Activated naive CD8-positive, alpha-beta T cell treated with anti-CD3 and anti-CD28 coated beads, Interleukin-2, amount 10 ng/mL, durations not matched to agents 7 days and 5 days (primary cell): Measurements from ENCODE around the gene AIFM3. TPM values are rescaled to one million over a fixed set of nuclear protein-coding genes. Genes with fewer than 3 reads are reported as not detected.
"Not testable (repeated sequence)": the region's sequence is repeated elsewhere in the genome, so short reads cannot be mapped to it uniquely, and the experiment has no call there.

Source experiments
- ATAC-seq: fragments of 150-1000 bp; cut with Tn5 transposase; one replicate; pipeline ENCODE4 v1.10.0; 2021; ENCODE audit warnings: low read depth, moderate library complexity
- POLR2A ChIA-PET: fragments of 350-600 bp; sonication (Branson Sonifier 250); formaldehyde crosslinking; loops from one replicate; lab custom pipeline; 2021; ENCODE audit warnings: antibody characterized with exemption; lab: Charles Lee
- DNase-seq: peaks from one replicate; pipeline ENCODE4 v3.0.0; 2021
- H3K27ac Mint-ChIP-seq: one replicate; pipeline ENCODE4 v1.8.0; 2022; ENCODE audit warnings: mild to moderate bottlenecking, mixed read lengths
- H3K27me3 Mint-ChIP-seq: one replicate; pipeline ENCODE4 v1.8.0; 2022; ENCODE audit warnings: mild to moderate bottlenecking, moderate library complexity, mixed read lengths
- H3K36me3 Mint-ChIP-seq: one replicate; pipeline ENCODE4 v1.8.0; 2021; ENCODE audit warnings: mild to moderate bottlenecking, mixed read lengths
- H3K4me1 Mint-ChIP-seq: one replicate; pipeline ENCODE4 v1.8.0; 2021; ENCODE audit warnings: mixed read lengths
- H3K4me3 Mint-ChIP-seq: one replicate; pipeline ENCODE4 v1.8.0; 2022; ENCODE audit warnings: mild to moderate bottlenecking, moderate library complexity, mixed read lengths
- H3K9me3 Mint-ChIP-seq: one replicate; pipeline ENCODE4 v1.8.0; 2021; ENCODE audit warnings: mixed read lengths
- total RNA-seq, 2 experiments: library from RNA; stranded (reverse); gene quantifications; one replicate each; pipeline ENCODE4 v1.2.3, GENCODE V29; 2021

Gene AIFM3, protein sequence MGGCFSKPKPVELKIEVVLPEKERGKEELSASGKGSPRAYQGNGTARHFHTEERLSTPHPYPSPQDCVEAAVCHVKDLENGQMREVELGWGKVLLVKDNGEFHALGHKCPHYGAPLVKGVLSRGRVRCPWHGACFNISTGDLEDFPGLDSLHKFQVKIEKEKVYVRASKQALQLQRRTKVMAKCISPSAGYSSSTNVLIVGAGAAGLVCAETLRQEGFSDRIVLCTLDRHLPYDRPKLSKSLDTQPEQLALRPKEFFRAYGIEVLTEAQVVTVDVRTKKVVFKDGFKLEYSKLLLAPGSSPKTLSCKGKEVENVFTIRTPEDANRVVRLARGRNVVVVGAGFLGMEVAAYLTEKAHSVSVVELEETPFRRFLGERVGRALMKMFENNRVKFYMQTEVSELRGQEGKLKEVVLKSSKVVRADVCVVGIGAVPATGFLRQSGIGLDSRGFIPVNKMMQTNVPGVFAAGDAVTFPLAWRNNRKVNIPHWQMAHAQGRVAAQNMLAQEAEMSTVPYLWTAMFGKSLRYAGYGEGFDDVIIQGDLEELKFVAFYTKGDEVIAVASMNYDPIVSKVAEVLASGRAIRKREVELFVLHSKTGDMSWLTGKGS
- total RNA-seq = under 1 TPM; 0.37 to 0.94 TPM

DNA sequence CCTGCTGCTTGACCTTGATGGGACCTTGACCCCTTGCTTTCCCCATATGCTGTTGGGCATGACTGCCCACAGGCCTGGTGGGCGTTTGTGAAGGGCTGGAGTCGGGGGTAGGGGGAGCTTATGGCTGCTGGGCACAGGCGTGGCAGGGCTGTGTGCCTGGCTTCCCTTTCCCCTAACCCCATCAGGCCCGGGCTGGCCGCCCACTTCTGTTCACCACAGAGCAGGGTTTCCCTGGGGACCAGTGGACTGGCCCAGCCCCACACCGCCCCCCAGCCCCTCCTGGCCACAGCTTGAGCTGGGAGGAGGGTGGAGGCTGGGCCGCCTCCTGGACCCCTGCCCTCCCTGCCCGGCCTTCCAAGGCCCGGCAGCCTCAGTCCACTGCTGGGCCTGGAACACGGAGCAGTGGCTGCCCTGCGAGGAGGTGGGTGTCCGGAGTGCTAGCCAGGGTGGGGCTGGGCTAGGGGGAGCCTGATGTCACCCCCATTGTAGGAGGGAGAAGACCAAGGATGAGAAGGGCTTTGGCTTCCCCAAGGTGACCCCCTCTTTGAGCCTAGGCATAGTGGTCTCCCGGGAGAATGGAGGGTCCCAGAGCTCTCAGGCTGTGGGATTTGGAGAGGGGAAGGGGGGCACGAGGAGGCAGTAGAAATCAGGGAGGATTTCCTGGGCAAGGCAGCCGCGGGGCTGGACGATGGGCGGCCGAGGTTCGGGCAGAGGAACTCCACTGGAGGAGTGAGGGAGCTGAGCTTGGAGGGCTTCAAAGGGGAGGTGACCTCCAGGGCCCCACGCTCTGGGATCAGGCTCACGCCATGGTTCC lies at the start of gene AIFM3:
AIFM3 (plus strand) TSS at position 373 of the 814 bp plus-strand sequence. CDS start 690 bp downstream, outside the sequence.
- no peaks in the 10 kb centered on the region for H3K9me3 Mint-ChIP-seq
- peaks cover 12% of the 10 kb centered on the region for H3K27me3 Mint-ChIP-seq
- peaks cover 12% of the 10 kb centered on the region for H3K4me1 Mint-ChIP-seq
- no peak for ATAC-seq
- H3K36me3 Mint-ChIP-seq = no peaks in the 10 kb centered on the region
- H3K4me3 Mint-ChIP-seq = no peak within 1 kb of the TSS
- no peak within 1 kb of the TSS for H3K27ac Mint-ChIP-seq
- no peak for DNase-seq
- POLR2A ChIA-PET = no interaction called here

DNA sequence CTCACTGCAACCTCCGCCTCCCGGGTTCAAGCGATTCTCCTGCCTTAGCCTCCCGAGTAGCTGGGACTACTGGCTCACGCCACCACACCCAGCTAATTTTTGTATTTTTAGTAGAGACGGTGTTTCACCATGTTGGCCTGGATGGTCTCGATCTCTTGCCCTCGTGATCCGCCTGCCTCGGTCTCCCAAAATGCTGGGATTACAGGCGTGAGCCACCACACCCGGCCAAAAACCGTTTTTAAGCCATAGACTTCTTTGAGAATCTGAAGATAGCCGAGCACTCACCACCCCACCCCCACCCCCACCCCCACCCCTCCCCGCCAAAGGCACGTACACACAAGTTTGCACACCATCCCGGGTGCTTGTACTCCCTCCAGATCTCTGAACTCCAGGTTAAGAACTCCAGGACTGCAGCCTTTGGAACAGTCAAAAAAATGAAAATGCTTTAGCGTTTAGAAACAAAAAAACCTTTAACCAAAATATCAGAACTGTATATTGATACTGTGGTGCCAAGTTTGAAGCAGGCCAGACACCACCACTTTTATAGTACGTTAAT lies 48.3 kb upstream of the AIFM3 start:
- Mint-ChIP-seq H3K9me3 (no peaks in the 10 kb centered on the region), H3K4me3 (peak overlapping the region; percentile 92), H3K4me1 (peaks cover 29% of the 10 kb centered on the region), H3K27me3 (no peaks in the 10 kb centered on the region), H3K27ac (peak overlapping the region; percentile 88), H3K36me3 (peaks cover 19% of the 10 kb centered on the region)
- ATAC-seq (no peak), DNase-seq (no peak)
- POLR2A ChIA-PET = no interaction called here

DNA sequence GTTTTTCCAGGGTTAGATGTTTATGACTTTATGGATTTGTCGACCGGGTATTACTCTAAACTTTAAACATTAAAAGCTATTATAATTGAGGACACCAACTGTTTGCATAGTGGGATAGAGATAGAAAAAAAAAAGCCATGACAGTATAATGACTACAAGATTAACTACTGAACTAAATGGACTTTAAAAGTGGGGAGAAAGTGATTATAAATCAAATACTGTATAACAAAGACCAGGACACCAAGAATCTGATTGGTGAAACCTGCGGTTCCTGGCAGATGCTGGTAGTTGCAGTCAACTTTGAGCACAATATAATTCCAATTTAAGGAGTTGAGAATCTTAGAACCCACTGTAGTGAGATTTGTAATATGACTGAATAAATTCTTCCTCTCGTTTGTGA lies 47.3 kb upstream of the AIFM3 start:
- Mint-ChIP-seq H3K9me3 (no peaks in the 10 kb centered on the region), H3K4me3 (peak overlapping the region; percentile 92), H3K4me1 (peaks cover 29% of the 10 kb centered on the region), H3K27me3 (no peaks in the 10 kb centered on the region), H3K27ac (peak overlapping the region; percentile 30), H3K36me3 (peaks cover 19% of the 10 kb centered on the region)
- no peak for DNase-seq
- POLR2A ChIA-PET = no interaction called here
- ATAC-seq = no peak

DNA sequence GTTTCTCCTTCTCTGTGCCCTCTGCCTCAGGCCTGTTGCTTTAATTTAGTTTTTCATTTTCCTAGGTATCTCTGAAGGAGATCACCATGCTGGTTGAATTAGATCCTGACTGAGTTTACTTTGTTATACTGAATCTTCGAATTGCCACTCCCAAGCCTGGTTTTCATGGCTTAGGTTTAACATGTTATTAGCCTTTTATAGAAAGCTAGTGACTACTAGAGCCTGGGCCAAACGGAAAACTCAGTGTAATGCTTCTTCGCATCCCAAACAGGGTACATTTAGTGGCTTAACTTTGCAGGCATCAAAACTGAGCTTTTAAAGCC lies 46.2 kb upstream of the AIFM3 start:
- Mint-ChIP-seq H3K36me3 (peaks cover 24% of the 10 kb centered on the region), H3K4me1 (peaks cover 30% of the 10 kb centered on the region), H3K27ac (peak overlapping the region; percentile 36), H3K27me3 (no peaks in the 10 kb centered on the region), H3K9me3 (no peaks in the 10 kb centered on the region), H3K4me3 (peak overlapping the region; percentile 92)
- ATAC-seq = no peak
- DNase-seq = no peak
- POLR2A ChIA-PET = no interaction called here

DNA sequence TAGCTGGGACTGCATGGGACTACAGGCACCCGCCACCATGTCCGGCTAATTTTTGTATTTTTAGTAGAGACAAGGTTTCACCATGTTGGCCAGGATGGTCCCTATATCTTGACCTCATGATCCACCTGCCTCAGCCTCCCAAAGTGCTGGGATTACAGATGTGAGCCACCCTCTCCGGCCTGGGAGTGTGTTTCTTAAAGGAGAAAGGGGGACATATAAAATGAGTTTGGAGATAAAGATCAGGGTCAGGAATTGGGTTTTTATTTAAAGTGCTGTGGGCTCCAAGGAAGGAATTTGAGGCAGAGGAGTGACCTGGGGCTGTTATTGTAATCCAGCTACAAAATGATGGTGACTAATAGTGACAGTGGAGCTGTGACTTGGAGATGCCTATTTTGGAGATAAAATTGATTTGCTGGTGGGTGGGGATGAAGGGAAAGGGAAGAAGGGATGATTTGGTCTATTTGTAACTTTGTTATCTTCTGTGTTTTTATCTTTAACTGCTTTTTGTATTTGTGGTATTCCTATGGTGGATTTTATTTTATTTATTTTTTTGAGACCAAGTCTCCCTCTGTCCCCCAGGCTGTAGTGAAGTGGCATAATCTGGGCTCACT lies 44.8 kb upstream of the AIFM3 start:
- ATAC-seq (no peak), DNase-seq (no peak)
- Mint-ChIP-seq H3K36me3 (peaks cover 30% of the 10 kb centered on the region), H3K4me3 (peak overlapping the region; percentile 14), H3K27me3 (no peaks in the 10 kb centered on the region), H3K27ac (no peak overlapping the region), H3K9me3 (no peaks in the 10 kb centered on the region), H3K4me1 (peaks cover 33% of the 10 kb centered on the region)
- POLR2A ChIA-PET = no interaction called here

DNA sequence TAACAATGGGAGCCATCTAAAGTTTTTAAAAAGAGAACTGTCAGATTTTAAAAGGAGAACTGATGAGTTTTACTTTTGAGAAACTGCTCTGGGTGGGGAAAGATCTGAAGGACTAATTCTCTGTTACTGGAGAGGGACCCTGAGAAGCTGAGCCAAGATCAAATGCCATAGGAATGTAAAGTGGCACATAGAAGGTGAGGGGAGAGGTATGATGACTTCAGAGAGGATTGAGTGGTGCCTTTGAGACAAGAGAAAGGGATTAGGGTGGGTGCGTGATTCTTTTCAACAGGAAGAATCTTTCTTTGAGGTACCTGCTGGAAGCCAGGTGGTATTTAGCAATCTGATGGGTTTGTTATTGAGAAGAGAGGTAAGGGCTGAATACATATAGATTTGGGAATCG lies 40.8 kb upstream of the AIFM3 start:
- POLR2A ChIA-PET = interaction anchor here (1.2 kb wide), 1 partner anchor 9 kb away, joined by 3 read pairs; the partner anchor contains the start of gene CRKL
- DNase-seq (no peak), ATAC-seq (no peak)
- Mint-ChIP-seq H3K4me3 (no peak overlapping the region), H3K27ac (peak overlapping the region; percentile 49), H3K4me1 (peaks cover 26% of the 10 kb centered on the region), H3K9me3 (no peaks in the 10 kb centered on the region), H3K27me3 (no peaks in the 10 kb centered on the region), H3K36me3 (peaks cover 32% of the 10 kb centered on the region)

DNA sequence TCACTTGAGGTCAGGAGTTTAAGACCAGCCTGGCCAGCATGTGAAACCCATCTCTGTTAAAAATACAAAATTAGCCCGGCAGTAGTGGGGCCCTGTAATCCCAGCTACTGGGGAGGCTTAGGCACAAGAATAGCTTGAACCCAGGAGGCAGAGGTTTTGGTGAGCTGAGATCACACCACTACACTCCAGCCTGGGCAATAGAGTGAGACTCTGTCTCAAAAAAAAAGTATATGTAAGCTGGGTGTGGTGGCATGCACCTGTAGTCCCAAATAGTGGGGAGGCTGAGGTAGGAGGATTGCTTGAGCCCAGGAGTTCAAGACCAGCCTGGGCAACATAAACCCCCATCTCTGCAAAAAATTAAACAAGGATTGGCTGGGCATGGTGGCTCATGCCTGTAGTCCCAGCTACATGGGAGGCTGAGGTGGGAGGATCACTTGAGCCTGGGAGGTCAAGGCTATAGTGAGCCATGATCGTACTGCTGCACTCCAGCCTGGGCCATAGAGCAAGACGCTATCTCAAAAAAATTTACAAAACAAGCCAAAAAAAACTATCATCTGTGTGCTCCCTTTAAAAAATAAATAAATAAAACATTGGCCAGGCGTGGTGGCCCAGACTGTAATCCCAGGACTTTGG lies 39.0 kb upstream of the AIFM3 start:
- DNase-seq (no peak), ATAC-seq (no peak)
- H3K27me3 Mint-ChIP-seq = no peaks in the 10 kb centered on the region
- POLR2A ChIA-PET = interaction anchor here (1.1 kb wide), 1 partner anchor 11 kb away, joined by 7 read pairs; the partner anchor contains the start of gene CRKL
- no peaks in the 10 kb centered on the region for H3K9me3 Mint-ChIP-seq
- no peak overlapping the region for H3K27ac Mint-ChIP-seq
- peaks cover 17% of the 10 kb centered on the region for H3K4me1 Mint-ChIP-seq
- peaks cover 27% of the 10 kb centered on the region for H3K36me3 Mint-ChIP-seq
- no peak overlapping the region for H3K4me3 Mint-ChIP-seq

DNA sequence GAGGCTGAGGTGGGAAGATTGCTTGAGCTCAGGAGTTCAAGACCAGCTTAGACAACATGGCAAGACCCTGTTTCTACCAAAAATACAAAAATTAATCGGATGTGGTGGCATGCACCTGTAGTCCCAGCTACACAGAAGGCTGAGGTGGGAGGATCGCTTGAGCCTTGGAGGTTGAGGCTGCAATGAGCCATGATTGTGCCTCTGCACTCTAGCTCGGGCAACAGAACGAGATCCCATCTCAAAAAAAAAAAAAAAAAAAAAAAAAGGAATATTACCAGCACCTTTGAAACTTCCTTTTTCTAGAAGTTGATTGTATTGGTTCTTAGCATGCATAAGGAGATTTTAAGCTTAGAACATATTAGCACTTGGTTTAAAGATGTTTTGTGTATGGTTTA lies 38.5 kb upstream of the AIFM3 start:
- POLR2A ChIA-PET = interaction anchor here (1.1 kb wide), 1 partner anchor 12 kb away, joined by 7 read pairs; the partner anchor contains the start of gene CRKL
- peaks cover 17% of the 10 kb centered on the region for H3K4me1 Mint-ChIP-seq
- DNase-seq (no peak), ATAC-seq (no peak)
- H3K27me3 Mint-ChIP-seq = no peaks in the 10 kb centered on the region
- no peak overlapping the region for H3K27ac Mint-ChIP-seq
- H3K4me3 Mint-ChIP-seq = no peak overlapping the region
- peaks cover 27% of the 10 kb centered on the region for H3K36me3 Mint-ChIP-seq
- H3K9me3 Mint-ChIP-seq = no peaks in the 10 kb centered on the region

DNA sequence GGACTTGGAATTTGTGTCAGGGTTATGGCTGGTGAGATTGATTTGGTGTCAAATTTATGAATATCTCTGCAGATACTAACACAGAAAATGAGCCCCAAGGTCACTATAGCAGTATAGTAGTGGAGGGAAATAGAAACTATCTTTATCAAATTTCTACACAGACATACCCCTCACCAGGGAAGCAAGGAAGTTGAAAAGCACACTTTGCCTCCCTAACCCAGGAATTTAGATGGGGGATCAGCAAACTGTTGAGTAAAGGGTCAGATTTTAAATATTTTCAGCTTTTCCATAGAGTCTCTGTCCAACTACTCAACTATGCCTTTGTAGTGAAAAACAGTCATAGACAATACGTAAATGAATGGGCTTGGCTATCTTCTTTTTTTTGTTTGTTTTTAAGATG lies 37.1 kb upstream of the AIFM3 start:
- H3K36me3 Mint-ChIP-seq = peaks cover 33% of the 10 kb centered on the region
- POLR2A ChIA-PET = no interaction called here
- H3K4me3 Mint-ChIP-seq = no peak overlapping the region
- DNase-seq (no peak), ATAC-seq (no peak)
- no peak overlapping the region for H3K27ac Mint-ChIP-seq
- H3K9me3 Mint-ChIP-seq = no peaks in the 10 kb centered on the region
- no peaks in the 10 kb centered on the region for H3K27me3 Mint-ChIP-seq
- H3K4me1 Mint-ChIP-seq = peaks cover 22% of the 10 kb centered on the region

DNA sequence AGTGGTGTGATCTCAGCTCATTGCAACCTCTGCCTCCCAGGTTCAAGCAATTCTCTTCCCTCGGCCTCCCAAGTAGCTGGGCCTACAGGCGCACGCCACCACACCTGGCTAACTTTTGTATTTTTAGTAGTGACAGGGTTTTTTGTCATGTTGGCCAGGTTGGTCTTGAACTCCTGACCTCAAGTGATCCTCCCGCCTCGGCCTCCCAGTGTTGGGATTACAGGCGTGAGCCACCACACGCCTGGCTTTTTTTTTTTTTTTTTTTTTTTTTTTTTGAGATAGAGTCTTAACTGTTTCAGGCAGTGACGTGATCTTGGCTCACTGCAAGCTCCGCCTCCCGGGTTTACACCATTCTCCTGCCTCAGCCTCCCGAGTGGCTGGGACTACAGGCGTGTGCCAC lies 36.6 kb upstream of the AIFM3 start:
- peaks cover 22% of the 10 kb centered on the region for H3K4me1 Mint-ChIP-seq
- not testable (repeated sequence) for H3K27ac Mint-ChIP-seq, H3K4me3 Mint-ChIP-seq

DNA sequence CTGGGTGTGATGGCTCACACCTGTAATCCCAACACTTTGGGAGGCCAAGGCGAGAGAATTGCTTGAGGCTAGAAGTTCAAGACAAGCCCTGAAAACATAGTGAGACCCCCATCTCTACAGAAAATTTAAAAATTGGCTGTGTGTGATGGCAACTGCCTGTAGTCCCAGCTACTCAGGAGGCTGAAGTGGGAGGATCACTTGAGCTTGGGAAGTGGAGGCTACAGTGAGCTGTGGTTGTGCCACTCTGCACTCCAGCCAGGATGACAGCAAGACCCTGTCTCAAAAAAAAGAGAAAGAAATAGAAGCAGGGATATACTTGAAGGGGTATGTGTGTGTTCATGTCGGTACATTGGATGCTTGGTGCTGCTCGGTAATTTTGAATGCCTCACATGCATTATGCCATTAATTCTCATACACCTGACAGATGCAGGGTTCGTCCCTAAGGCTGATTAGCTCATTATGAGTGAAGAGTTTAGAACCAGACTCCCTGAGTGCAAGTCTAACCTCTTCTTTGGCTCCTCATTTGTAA lies 35.9 kb upstream of the AIFM3 start:
- no peaks in the 10 kb centered on the region for H3K9me3 Mint-ChIP-seq
- no peak for ATAC-seq
- H3K4me3 Mint-ChIP-seq = no peak overlapping the region
- no peaks in the 10 kb centered on the region for H3K27me3 Mint-ChIP-seq
- H3K27ac Mint-ChIP-seq = no peak overlapping the region
- DNase-seq = no peak
- POLR2A ChIA-PET = no interaction called here
- peaks cover 16% of the 10 kb centered on the region for H3K4me1 Mint-ChIP-seq
- peaks cover 31% of the 10 kb centered on the region for H3K36me3 Mint-ChIP-seq

More for the DNA sequence above, 36.6 kb upstream of the AIFM3 start:
- H3K27me3 Mint-ChIP-seq, ATAC-seq, H3K9me3 Mint-ChIP-seq, DNase-seq, POLR2A ChIA-PET: not testable (repeated sequence)
- peaks cover 33% of the 10 kb centered on the region for H3K36me3 Mint-ChIP-seq

DNA sequence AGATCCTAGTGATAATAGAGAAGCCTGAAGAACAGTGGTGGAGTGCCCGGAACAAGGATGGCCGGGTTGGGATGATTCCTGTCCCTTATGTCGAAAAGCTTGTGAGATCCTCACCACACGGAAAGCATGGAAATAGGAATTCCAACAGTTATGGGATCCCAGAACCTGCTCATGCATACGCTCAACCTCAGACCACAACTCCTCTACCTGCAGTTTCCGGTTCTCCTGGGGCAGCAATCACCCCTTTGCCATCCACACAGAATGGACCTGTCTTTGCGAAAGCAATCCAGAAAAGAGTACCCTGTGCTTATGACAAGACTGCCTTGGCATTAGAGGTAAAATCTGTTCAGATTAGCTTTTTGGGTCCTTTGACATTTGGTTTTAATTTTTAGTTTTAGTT lies 33.1 kb upstream of the AIFM3 start:
- DNase-seq (no peak), ATAC-seq (no peak)
- POLR2A ChIA-PET = no interaction called here
- peaks cover 31% of the 10 kb centered on the region for H3K36me3 Mint-ChIP-seq
- H3K27me3 Mint-ChIP-seq = no peaks in the 10 kb centered on the region
- H3K4me1 Mint-ChIP-seq = peaks cover 23% of the 10 kb centered on the region
- no peak overlapping the region for H3K27ac Mint-ChIP-seq
- H3K9me3 Mint-ChIP-seq = no peaks in the 10 kb centered on the region
- H3K4me3 Mint-ChIP-seq = no peak overlapping the region
